H1 (cell line): ENCODE measurements around the gene ETS1. TPM values are rescaled to one million over a fixed set of nuclear protein-coding genes. Genes with fewer than 3 reads are reported as not detected.

ENCODE experiments used
- CTCF ChIA-PET: fragments of 300-600 bp; sonication (Branson Sonifier 250); formaldehyde crosslinking; loops from one replicate; lab custom pipeline; 2021; ENCODE audit not compliant: partially characterized antibody; lab: Charles Lee
- POLR2A ChIA-PET: fragments of 300-600 bp; sonication (Branson Sonifier 250); formaldehyde crosslinking; loops from one replicate; lab custom pipeline; 2021; ENCODE audit warnings: inconsistent platforms; ENCODE audit not compliant: partially characterized antibody; lab: Charles Lee
- DNase-seq, 2 experiments: peaks; one replicate each; pipeline versions ENCODE4 v3.0.0 to v3.0.0-alpha.2; 2010 to 2022; ENCODE audit warnings: low spot score in 2 of 2, low read depth in 1 of 2, mixed read lengths in 1 of 2
- FAIRE-seq: peaks from 2 replicates; lab custom pipeline; 2011; peaks lifted over from hg19 to GRCh38; lab: Jason Lieb, UNC
- H2AFZ ChIP-seq: 2 replicates; pipeline ENCODE4 v1.8.1; 2012; ENCODE audit warnings: low read length, inconsistent platforms
- H2AK5ac ChIP-seq: 2 replicates; pipeline ENCODE4 v1.6.1; 2013; ENCODE audit warnings: low read depth, low read length
- H2BK120ac ChIP-seq: replicated peaks from 2 replicates; pipeline ENCODE3; 2013; ENCODE audit warnings: low read depth, low read length, inconsistent platforms
- H2BK12ac ChIP-seq: 2 replicates; pipeline ENCODE4 v1.6.1; 2013; ENCODE audit warnings: low read depth, low read length
- H2BK15ac ChIP-seq: 2 replicates; pipeline ENCODE4 v1.6.1; 2013; ENCODE audit warnings: low read length
- H2BK20ac ChIP-seq: 2 replicates; pipeline ENCODE4 v1.6.1; 2013; ENCODE audit warnings: low read length
- H2BK5ac ChIP-seq: 2 replicates; pipeline ENCODE4 v1.6.1; 2013; ENCODE audit warnings: low read depth, low read length
- H3K14ac ChIP-seq: 2 replicates; pipeline ENCODE4 v1.6.1; 2013; ENCODE audit warnings: inconsistent platforms; ENCODE audit not compliant: insufficient read length
- H3K18ac ChIP-seq: 2 replicates; pipeline ENCODE4 v1.6.1; 2013; ENCODE audit warnings: low read length; ENCODE audit errors: extremely low read depth
- H3K23ac ChIP-seq: 2 replicates; pipeline ENCODE4 v1.6.1; 2013; ENCODE audit warnings: inconsistent platforms; ENCODE audit not compliant: insufficient read length
- H3K23me2 ChIP-seq: 2 replicates; pipeline ENCODE4 v1.6.1; 2013; ENCODE audit warnings: low read depth, low read length
- H3K27ac ChIP-seq: 2 replicates; pipeline ENCODE4 v1.6.1; 2011; ENCODE audit warnings: low read depth, low read length, inconsistent platforms
- H3K27me3 ChIP-seq, 4 experiments: replicated peaks in 1 of 4; 1 replicate in 1 of 4; 2 replicates in 3 of 4; pipeline versions ENCODE4 v1.6.1 to v1.8.1; 2011 to 2013; ENCODE audit warnings: low read length in 3 of 4, mild to moderate bottlenecking in 3 of 4, inconsistent platforms in 2 of 4, mixed read lengths in 2 of 4, moderate library complexity in 1 of 4; ENCODE audit not compliant: control insufficient read depth in 3 of 4, insufficient read depth in 3 of 4; ENCODE audit errors: extremely low read depth in 1 of 4
- H3K36me3 ChIP-seq, 4 experiments: 2 replicates each; pipeline versions ENCODE4 v1.6.1 to v1.8.1; 2011 to 2013; ENCODE audit warnings: mild to moderate bottlenecking in 4 of 4, low read length in 3 of 4, moderate library complexity in 2 of 4, control low read depth in 1 of 4, inconsistent platforms in 1 of 4; ENCODE audit not compliant: insufficient read depth in 4 of 4, control insufficient read depth in 2 of 4
- H3K4ac ChIP-seq: replicated peaks from 2 replicates; pipeline ENCODE3; 2013; ENCODE audit warnings: low read length, low read depth, mixed read lengths, inconsistent platforms; ENCODE audit not compliant: insufficient read length
- H3K4me1 ChIP-seq, 4 experiments: replicated peaks in 1 of 4; 1 replicate in 1 of 4; 2 replicates in 3 of 4; pipeline versions ENCODE4 v1.6.1 to v1.8.1; 2011 to 2013; ENCODE audit warnings: low read length in 3 of 4, inconsistent platforms in 2 of 4, mixed read lengths in 1 of 4; ENCODE audit not compliant: insufficient read depth in 4 of 4, control insufficient read depth in 3 of 4
- H3K4me2 ChIP-seq, 2 experiments: 2 replicates each; pipeline versions ENCODE4 v1.6.1 to v1.8.1; 2011 to 2013; ENCODE audit warnings: low read depth in 2 of 2, low read length in 2 of 2, control low read depth in 1 of 2, inconsistent platforms in 1 of 2, mild to moderate bottlenecking in 1 of 2; ENCODE audit not compliant: insufficient read depth in 1 of 2
- H3K4me3 ChIP-seq, 4 experiments: fragments of 200-600, 300-600 bp in 1 of 4; sonication (generic), shearing (Covaris generic), sonication (Bioruptor Twin) in 1 of 4; 2 replicates each; pipeline versions ENCODE4 v1.5.1 to v1.8.1; 2011 to 2016; ENCODE audit warnings: low read length in 4 of 4, low read depth in 3 of 4, control low read depth in 2 of 4, inconsistent platforms in 2 of 4, mild to moderate bottlenecking in 2 of 4, mixed read lengths in 1 of 4, moderate library complexity in 1 of 4; ENCODE audit not compliant: insufficient read depth in 2 of 4; ENCODE audit errors: extremely low read depth in 1 of 4
- H3K56ac ChIP-seq: replicated peaks from 2 replicates; pipeline ENCODE3; 2013; ENCODE audit warnings: low read depth, mild to moderate bottlenecking, mixed read lengths, low read length, inconsistent platforms; ENCODE audit not compliant: insufficient read length
- H3K79me1 ChIP-seq: 2 replicates; pipeline ENCODE4 v1.6.1; 2013; ENCODE audit warnings: low read depth, low read length, control low read depth
- H3K79me2 ChIP-seq, 2 experiments: 2 replicates each; pipeline versions ENCODE4 v1.6.1 to v1.8.1; 2012 to 2013; ENCODE audit warnings: low read length in 2 of 2, mild to moderate bottlenecking in 2 of 2, inconsistent platforms in 1 of 2; ENCODE audit not compliant: insufficient read depth in 2 of 2, control insufficient read depth in 1 of 2
- H3K9ac ChIP-seq, 4 experiments: replicated peaks in 1 of 4; 1 replicate in 1 of 4; 2 replicates in 3 of 4; pipeline versions ENCODE4 v1.6.1 to v1.8.1; 2011 to 2013; ENCODE audit warnings: low read depth in 3 of 4, low read length in 3 of 4, control low read depth in 2 of 4, mild to moderate bottlenecking in 2 of 4, moderate library complexity in 2 of 4, inconsistent platforms in 1 of 4; ENCODE audit errors: extremely low read depth in 1 of 4
- H3K9me3 ChIP-seq, 2 experiments: 2 replicates each; pipeline versions ENCODE4 v1.6.1 to v1.8.1; 2012 to 2013; ENCODE audit warnings: mild to moderate bottlenecking in 2 of 2, moderate library complexity in 2 of 2, control low read depth in 1 of 2, inconsistent platforms in 1 of 2, low read depth in 1 of 2, low read length in 1 of 2, mixed read lengths in 1 of 2; ENCODE audit not compliant: insufficient read depth in 2 of 2
- H4K20me1 ChIP-seq, 2 experiments: replicated peaks in 1 of 2; 2 replicates each; pipeline versions ENCODE3 to v1.8.1; 2011 to 2013; ENCODE audit warnings: inconsistent platforms in 2 of 2, low read length in 2 of 2, mild to moderate bottlenecking in 1 of 2; ENCODE audit not compliant: insufficient read depth in 2 of 2, control insufficient read depth in 1 of 2
- H4K5ac ChIP-seq: 2 replicates; pipeline ENCODE4 v1.6.1; 2013; ENCODE audit warnings: low read length, low read depth, mixed read lengths, inconsistent platforms; ENCODE audit not compliant: insufficient read length
- H4K8ac ChIP-seq: 2 replicates; pipeline ENCODE4 v1.8.0; 2013; ENCODE audit warnings: mild to moderate bottlenecking, moderate library complexity, low read length, inconsistent platforms; ENCODE audit not compliant: insufficient read depth; ENCODE audit errors: extremely low read depth
- H4K91ac ChIP-seq: replicated peaks from 2 replicates; pipeline ENCODE3; 2013; ENCODE audit warnings: low read length, mixed read lengths, inconsistent platforms; ENCODE audit not compliant: insufficient read length
- WGBS, 2 experiments: shearing (Covaris generic) in 1 of 2; methylation state at CpG; one replicate each; pipeline versions ENCODE4 v1.1.6 to v1.1.7; 2013 to 2015; ENCODE audit warnings: low lambda C conversion rate in 2 of 2, mixed read lengths in 2 of 2, inconsistent platforms in 1 of 2, low coverage in 1 of 2, missing lambda C conversion rate in 1 of 2; ENCODE audit not compliant: insufficient replicate concordance in 2 of 2, insufficient coverage in 1 of 2, insufficient read length in 1 of 2; ENCODE audit errors: extremely low coverage in 1 of 2, missing lambda C conversion rate in 1 of 2; 5-methylcytosine and 5-hydroxymethylcytosine counted together
- polyA plus RNA-seq, 7 experiments: library from polyadenylated mRNA; depleted of rRNA in 3 of 7; stranded (reverse) in 5 of 7; unstranded in 2 of 7; fragments of >200 nt in 5 of 7; fragments of 200-250 nt in 2 of 7; gene quantifications; 1 replicate in 5 of 7; 2 replicates in 1 of 7; 4 replicates in 1 of 7; pipeline versions ENCODE4 v1.2.1 to v1.2.3, GENCODE V29; 2011 to 2013; ENCODE audit warnings: missing spikeins in 2 of 7, mixed read lengths in 2 of 7
- total RNA-seq: library from RNA; stranded (reverse); fragmentation: NEBNext Ultra II Directional; extraction: Animal tissue kit (Norgen Biotek cat#: 25700); gene quantifications from 2 replicates; pipeline ENCODE4 v1.2.1, GENCODE V29; 2021

ETS1 gene
- total and polyA plus RNA-seq, 2 of the 8 experiments (the other 6 are each of a cell fraction or from before 2014, with no cell fraction given): 10.0 to 35.3 TPM

- Histone ChIP-seq H3K9ac (no peak overlapping the region), H3K23me2 (no peaks in the 10 kb centered on the region; the same call in 1 of the 2 replicates), H2BK15ac (no peak overlapping the region), H3K79me1 (no peaks in the 10 kb centered on the region), H3K79me2 (no peaks in the 10 kb centered on the region), H3K18ac (no peak overlapping the region), H2AFZ (no peak overlapping the region), H2BK120ac (no peak overlapping the region), H3K4ac (no peak overlapping the region), H4K8ac (no peak overlapping the region), H4K5ac (no peak overlapping the region), H3K4me2 (no peak overlapping the region), H3K4me3 (no peak overlapping the region), H3K36me3 (peaks cover 0 to 4% (median 0%) of the 10 kb centered on the region in 4 experiments; a peak in 2 of 8 replicates), H2AK5ac (no peak overlapping the region), H3K4me1 (no peaks in the 10 kb centered on the region), H4K20me1 (no peaks in the 10 kb centered on the region), H3K56ac (no peak overlapping the region), H2BK20ac (no peak overlapping the region), H3K14ac (no peak overlapping the region), H3K23ac (no peak overlapping the region), H2BK5ac (no peak overlapping the region), H2BK12ac (no peak overlapping the region), H3K27ac (no peak overlapping the region), H4K91ac (no peak overlapping the region), H3K27me3 (no peaks in the 10 kb centered on the region), H3K9me3 (no peaks in the 10 kb centered on the region)
- WGBS, 2 experiments: 87% methylated on average over 2 of the region's 3 CpGs; no CpG with 5 or more reads in 1 of the 2 experiments
- no peak for FAIRE-seq
- ChIA-PET CTCF (interaction anchor here (1.4 to 2.0 kb wide), 2 partner anchors 9 to 20 kb away, joined by 3 to 4 read pairs; no protein-coding TSS in a partner anchor), POLR2A (no interaction called here)
- no peak for DNase-seq
Observed at GRCh38 chr11:128463979-128464378, 123.4 kb downstream of the ETS1 start.
